Heart right ventricle (tissue), 16 donors: Measurements from ENCODE around the gene MAMDC2. TPM values are rescaled to one million over a fixed set of nuclear protein-coding genes. Genes with fewer than 3 reads are reported as not detected.

Experiments
- ATAC-seq, 8 donors: fragments of 200-7000 bp; cut with Tn5 transposase; one replicate each; pipeline ENCODE4 v1.9.1; 2020; ENCODE audit warnings: mild to moderate bottlenecking in 8 of 8, moderate library complexity in 8 of 8, moderate number of reproducible peaks in 1 of 8
- DNase-seq, 2 donors: peaks; one replicate each; pipeline ENCODE4 v3.0.0-alpha.2; 2020
- H3K27ac ChIP-seq, 10 donors: fragments of 200-600 bp; sonication (generic) in 2 of 10; one replicate each; pipeline versions ENCODE4 v1.5.0 to v1.8.0; 2020 to 2022; ENCODE audit warnings: mild to moderate bottlenecking in 3 of 10
- H3K27me3 ChIP-seq, 7 donors: fragments of 200-600 bp; one replicate each; pipeline ENCODE4 v1.8.0; 2021 to 2022; ENCODE audit warnings: mild to moderate bottlenecking in 2 of 7
- H3K36me3 ChIP-seq, 9 donors: fragments of 200-600 bp; sonication (generic) in 1 of 9; one replicate each; pipeline versions ENCODE4 v1.5.0 to v1.8.0; 2020 to 2022; ENCODE audit warnings: mild to moderate bottlenecking in 2 of 9
- H3K4me1 ChIP-seq, 9 donors: fragments of 200-600 bp; sonication (generic) in 1 of 9; one replicate each; pipeline versions ENCODE4 v1.5.0 to v1.8.0; 2020 to 2022; ENCODE audit warnings: mild to moderate bottlenecking in 4 of 9
- H3K4me3 ChIP-seq, 10 donors: fragments of 200-600 bp; sonication (generic) in 2 of 10; one replicate each; pipeline versions ENCODE4 v1.5.0 to v1.8.0; 2020 to 2022; ENCODE audit warnings: mild to moderate bottlenecking in 7 of 10, moderate library complexity in 2 of 10
- H3K9me3 ChIP-seq, 11 donors: fragments of 200-600 bp in 10 of 11; sonication (generic) in 2 of 11; one replicate each; pipeline versions ENCODE4 v1.5.0 to v1.8.0; 2013 to 2022; ENCODE audit warnings: mild to moderate bottlenecking in 2 of 11, control low read depth in 1 of 11, moderate library complexity in 1 of 11
- CTCF ChIP-seq, 9 donors: fragments of 200-600 bp; sonication (generic) in 2 of 9; IDR thresholded peaks; one replicate each; pipeline versions ENCODE4 v1.5.0 to v1.8.0; 2021 to 2022; ENCODE audit warnings: antibody characterized with exemption in 9 of 9, mild to moderate bottlenecking in 5 of 9, moderate library complexity in 1 of 9
- WGBS, 2 donors: extraction: QIAGEN DNeasy Blood & Tissue Kit; methylation state at CpG; one replicate each; pipeline ENCODE4 v1.1.7; 2013; ENCODE audit warnings: inconsistent platforms in 1 of 2; 5-methylcytosine and 5-hydroxymethylcytosine counted together
- intact Hi-C, 10 donors: fragments of 100-400 bp; cut with DNase I; formaldehyde crosslinking; loops; one replicate each; pipeline versions ENCODE4 v1.11.1 to v1.14.2; 2022
- polyA plus RNA-seq, 2 donors: library from polyadenylated mRNA; stranded (reverse); fragments of 200-250 nt; gene quantifications; one replicate each; pipeline ENCODE4 v1.2.3, GENCODE V29; 2013
- total RNA-seq, 10 donors: library from RNA; stranded (reverse); fragmentation: NEBNext Ultra II Directional in 3 of 10; extraction: Animal tissue kit (Norgen Biotek cat#: 25700) in 3 of 10; gene quantifications; one replicate each; pipeline versions ENCODE4 v1.2.1 to v1.2.4, GENCODE V29; 2021 to 2023
- donor health status: Arrhythmogenic right ventricular cardiomyopathy.
- donor health status: ischemic (EF 13 %, LVEDD 7.1; RV severe dilation, severe dysfunction).
- donor health status: healthy with polysubstance abuse.
- donor health status: DM: no; HTN: yes; CAD: no.
- donor health status: DM: no; HTN: no; CAD: no.
- donor health status: ischemic (EF 25% LVEDD 6.9; RV normal size, moderate dysfunction).
- donor health status: ischemic (EF 25% LVEDD 5.7; RV mildly dilated, moderate dysfunction).
- donor health status: healthy.
- donor health status: DM: yes; HTN: yes; CAD: no.
- donor health status: Ischemic cardiomyopathy.
- donor health status: ischemic (EF 35%, LVEDD 5.7; RV mildly dilated, moderate dysfunction).
- donor health status: nonischemic (EF 11% LVEDD 7.7; RV severe dilation, severe dysfunction).
- donor health status: DM: yes; HTN: yes; CAD: no.
- donor health status: PGD.
- donor health status: ischemic (EF 29% LVEDD 5.4; RV normal size, mild dysfunction).
- donor health status: nonischemic (EF 23%, LVEDD 6.1; RV moderate dilation, normal function).

MAMDC2 gene
- total and polyA plus RNA-seq, 12 donors, result 2.3 to 11.8 (median 5.8) TPM

- Histone ChIP-seq H3K4me3 (peak within 1 kb of the TSS; percentile 68 to 87 (median 82)), H3K27me3 (no peaks in the 10 kb centered on the region), H3K9me3 (no peaks in the 10 kb centered on the region), H3K36me3 (peaks cover 0 to 27% (median 3%) of the 10 kb centered on the region in 9 donors), H3K27ac (peak within 1 kb of the TSS; percentile 77 to 98 (median 92)), H3K4me1 (peaks cover 0 to 62% (median 55%) of the 10 kb centered on the region in 9 donors)
- intact Hi-C loops, result loop anchor here in 3 of 10 donors (5.0 to 10.0 kb wide), 5 partner anchors 134 to 504 kb away; no protein-coding TSS in a partner anchor
- WGBS, 2 donors, result 0% methylated on average over 75 of the region's 75 CpGs
- peak; percentile 96 to 99 (median 98) for ATAC-seq
- DNase-seq, result peak; percentile 87 to 92
- no peak for TF ChIP-seq CTCF (IDR thresholded peaks at IDR 0.05)
Observed at GRCh38 chr9:70258692-70259511, 215.3 kb downstream of the MAMDC2 start, which contains the start of gene SMC5. Gene SMC5 (plus strand): TSS chr9:70258978. CDS start chr9:70259079, 101 bp downstream.

- no peak for DNase-seq
- peaks cover 0 to 33% (median 8%) of the 10 kb centered on the region in 9 donors for H3K36me3 ChIP-seq
- H3K4me1 ChIP-seq, result peaks cover 0 to 66% (median 60%) of the 10 kb centered on the region in 9 donors
- peak overlapping the region in 9 of 10 donors; percentile 82 to 98 (median 93) for H3K27ac ChIP-seq
- WGBS, 2 donors, result 1 to 2% methylated on average over 10 of the region's 10 CpGs
- ATAC-seq, result no peak
- H3K27me3 ChIP-seq, result no peaks in the 10 kb centered on the region
- peak overlapping the region; percentile 68 to 87 (median 82) for H3K4me3 ChIP-seq
- TF ChIP-seq CTCF (IDR thresholded peaks at IDR 0.05), result no peak
- no peaks in the 10 kb centered on the region for H3K9me3 ChIP-seq
- intact Hi-C loops, result loop anchor here in 3 of 10 donors (5.0 to 10.0 kb wide), 5 partner anchors 135 to 505 kb away; no protein-coding TSS in a partner anchor
Observed at GRCh38 chr9:70259512-70259802, 215.8 kb downstream of the MAMDC2 start.

- no peak for ATAC-seq
- intact Hi-C loops, result loop anchor here in 2 of 10 donors (5.0 to 10.0 kb wide), 3 partner anchors 65 to 342 kb away; partner anchors contain the start of gene KLF9 (in 1 of the 2)
Observed at GRCh38 chr9:70260007-70260443, 216.4 kb downstream of the MAMDC2 start.

More at GRCh38 chr9:70260007-70260443, 216.4 kb downstream of the MAMDC2 start:
- peaks cover 0 to 39% (median 13%) of the 10 kb centered on the region in 9 donors for H3K36me3 ChIP-seq
- peaks cover 0 to 66% (median 60%) of the 10 kb centered on the region in 9 donors for H3K4me1 ChIP-seq
- no peaks in the 10 kb centered on the region for H3K27me3 ChIP-seq
- WGBS, 2 donors, result 94 to 95% methylated on average over 30 of the region's 30 CpGs
- H3K27ac ChIP-seq, result peak overlapping the region in 2 of 10 donors; percentile 93
- no peak for DNase-seq
- peak overlapping the region; percentile 68 to 87 (median 82) for H3K4me3 ChIP-seq
- no peaks in the 10 kb centered on the region for H3K9me3 ChIP-seq
- TF ChIP-seq CTCF (IDR thresholded peaks at IDR 0.05), result no peak
